CD8-positive, alpha-beta memory T cell (primary cell): Measurements from ENCODE around the gene BMPR1B. TPM values are rescaled to one million over a fixed set of nuclear protein-coding genes. Genes with fewer than 3 reads are reported as not detected.

Source experiments
- CTCF ChIA-PET: fragments of 350-600 bp; sonication (Branson Sonifier 250); formaldehyde crosslinking; loops from one replicate; lab custom pipeline; 2021; ENCODE audit warnings: antibody characterized with exemption; lab: Charles Lee
- POLR2A ChIA-PET: fragments of 350-600 bp; sonication (Branson Sonifier 250); formaldehyde crosslinking; loops from one replicate; lab custom pipeline; 2021; ENCODE audit warnings: antibody characterized with exemption; lab: Charles Lee
- DNase-seq, 5 donors: peaks; one replicate each; pipeline versions ENCODE4 v3.0.0 to v3.0.0-alpha.2; 2020 to 2022; ENCODE audit warnings: mixed read lengths in 1 of 5
- H3K27ac ChIP-seq: one replicate; pipeline ENCODE4 v1.7.0; 2013; ENCODE audit warnings: low read depth, mild to moderate bottlenecking, low read length, moderate library complexity
- H3K27me3 ChIP-seq: 2 replicates; pipeline ENCODE4 v1.7.0; 2013; ENCODE audit warnings: low read length, mild to moderate bottlenecking; ENCODE audit not compliant: insufficient read depth, poor library complexity, severe bottlenecking
- H3K36me3 ChIP-seq: 2 replicates; pipeline ENCODE4 v1.7.0; 2013; ENCODE audit warnings: mild to moderate bottlenecking, low read length, moderate library complexity; ENCODE audit not compliant: insufficient read depth
- H3K4me1 ChIP-seq: 2 replicates; pipeline ENCODE4 v1.7.0; 2013; ENCODE audit warnings: mild to moderate bottlenecking, low read length, moderate library complexity; ENCODE audit not compliant: insufficient read depth
- H3K4me3 ChIP-seq: 2 replicates; pipeline ENCODE4 v1.7.0; 2013; ENCODE audit warnings: mild to moderate bottlenecking, low read length
- H3K9me3 ChIP-seq: 2 replicates; pipeline ENCODE4 v1.7.0; 2013; ENCODE audit warnings: mild to moderate bottlenecking, low read length
- H3K27ac Mint-ChIP-seq, 8 donors: one replicate each; pipeline ENCODE4 v1.8.0; 2020 to 2021; ENCODE audit warnings: mixed read lengths in 8 of 8, mild to moderate bottlenecking in 6 of 8, inconsistent platforms in 3 of 8, moderate library complexity in 3 of 8
- H3K27me3 Mint-ChIP-seq, 2 donors: one replicate each; pipeline ENCODE4 v1.8.0; 2020 to 2021; ENCODE audit warnings: mixed read lengths in 2 of 2, mild to moderate bottlenecking in 1 of 2, moderate library complexity in 1 of 2
- H3K36me3 Mint-ChIP-seq, 3 donors: one replicate each; pipeline ENCODE4 v1.8.0; 2020 to 2021; ENCODE audit warnings: mixed read lengths in 3 of 3, inconsistent platforms in 1 of 3, mild to moderate bottlenecking in 1 of 3
- H3K4me1 Mint-ChIP-seq, 3 donors: one replicate each; pipeline ENCODE4 v1.8.0; 2020 to 2021; ENCODE audit warnings: mixed read lengths in 3 of 3, inconsistent platforms in 1 of 3, mild to moderate bottlenecking in 1 of 3
- H3K4me3 Mint-ChIP-seq, 7 donors: one replicate each; pipeline ENCODE4 v1.8.0; 2020 to 2021; ENCODE audit warnings: mixed read lengths in 7 of 7, mild to moderate bottlenecking in 6 of 7, moderate library complexity in 4 of 7, inconsistent platforms in 2 of 7
- H3K9me3 Mint-ChIP-seq, 5 donors: one replicate each; pipeline ENCODE4 v1.8.0; 2020 to 2022; ENCODE audit warnings: mixed read lengths in 5 of 5, mild to moderate bottlenecking in 3 of 5, moderate library complexity in 2 of 5, inconsistent platforms in 1 of 5
- polyA plus RNA-seq: library from polyadenylated mRNA; unstranded; fragments of 300-500 nt; fragmentation: Illumina TruSeq; gene quantifications from one replicate; pipeline ENCODE4 v1.2.3, GENCODE V29; 2021
- total RNA-seq, 2 experiments: library from RNA; stranded (reverse); gene quantifications; one replicate each; pipeline ENCODE4 v1.2.3, GENCODE V29; 2021

Gene BMPR1B
- total and polyA plus RNA-seq, 3 experiments from 2014 or later, result 0.14 TPM; not detected in 2

DNA sequence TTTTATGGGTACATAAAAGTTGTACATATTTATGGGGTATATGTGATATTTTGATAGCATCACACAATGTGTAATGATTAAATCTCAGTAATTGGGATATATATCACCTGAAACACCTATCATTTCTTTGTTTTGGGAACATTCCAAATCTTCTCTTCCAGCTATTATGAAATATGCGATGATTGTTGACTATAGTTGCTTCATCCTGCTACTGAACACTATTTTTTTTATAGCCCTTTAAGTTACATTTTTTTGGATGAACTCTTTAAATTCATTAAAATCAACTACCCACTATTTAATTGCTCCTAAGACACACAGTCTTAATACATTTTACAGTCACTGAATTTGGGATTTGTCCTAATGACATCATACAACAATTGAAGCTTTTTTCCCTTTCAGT is 212.9 kb downstream of the BMPR1B start:
- Histone ChIP-seq H3K27me3 (no peaks in the 10 kb centered on the region), H3K27ac (no peak overlapping the region), H3K4me3 (no peak overlapping the region), H3K36me3 (no peaks in the 10 kb centered on the region), H3K4me1 (no peaks in the 10 kb centered on the region), H3K9me3 (no peaks in the 10 kb centered on the region)
- Mint-ChIP-seq H3K36me3 (no peaks in the 10 kb centered on the region), H3K27me3 (no peaks in the 10 kb centered on the region), H3K9me3 (peaks cover 0 to 4% (median 0%) of the 10 kb centered on the region in 5 donors), H3K4me1 (no peaks in the 10 kb centered on the region), H3K4me3 (no peak overlapping the region), H3K27ac (no peak overlapping the region)
- DNase-seq, result no peak
- ChIA-PET POLR2A (no interaction called here), CTCF (no interaction called here)

DNA sequence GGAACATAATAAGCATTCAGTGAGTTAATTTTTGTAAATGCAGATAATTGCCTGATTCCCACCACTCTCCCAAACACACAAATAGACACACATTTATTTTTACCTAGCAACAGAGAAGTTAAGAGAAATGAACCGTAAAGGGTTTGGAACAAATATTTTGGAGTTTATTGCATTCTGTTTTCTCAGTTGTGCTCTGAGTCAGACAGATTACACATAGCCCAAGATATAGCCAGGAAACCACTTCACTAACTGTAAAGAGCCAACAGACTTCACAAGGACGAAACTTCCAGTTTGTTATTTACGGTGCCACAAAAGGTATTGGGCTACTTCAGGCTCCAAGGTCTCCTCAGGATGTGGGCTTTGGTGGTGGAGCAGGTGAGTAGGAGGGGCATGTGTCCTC is 217.0 kb downstream of the BMPR1B start:
- H3K9me3 Mint-ChIP-seq, result peaks cover 0 to 6% (median 2%) of the 10 kb centered on the region in 5 donors
- H3K9me3 ChIP-seq, result no peaks in the 10 kb centered on the region
- CTCF ChIA-PET, result no interaction called here
- no peak overlapping the region for H3K4me3 Mint-ChIP-seq
- no peaks in the 10 kb centered on the region for H3K4me1 Mint-ChIP-seq
- no peak overlapping the region for H3K4me3 ChIP-seq
- H3K27ac Mint-ChIP-seq, result no peak overlapping the region
- no peak overlapping the region for H3K27ac ChIP-seq
- POLR2A ChIA-PET, result no interaction called here
- H3K36me3 Mint-ChIP-seq, result no peaks in the 10 kb centered on the region
- no peaks in the 10 kb centered on the region for H3K27me3 ChIP-seq
- no peaks in the 10 kb centered on the region for H3K27me3 Mint-ChIP-seq
- no peak for DNase-seq
- no peaks in the 10 kb centered on the region for H3K36me3 ChIP-seq
- no peaks in the 10 kb centered on the region for H3K4me1 ChIP-seq

DNA sequence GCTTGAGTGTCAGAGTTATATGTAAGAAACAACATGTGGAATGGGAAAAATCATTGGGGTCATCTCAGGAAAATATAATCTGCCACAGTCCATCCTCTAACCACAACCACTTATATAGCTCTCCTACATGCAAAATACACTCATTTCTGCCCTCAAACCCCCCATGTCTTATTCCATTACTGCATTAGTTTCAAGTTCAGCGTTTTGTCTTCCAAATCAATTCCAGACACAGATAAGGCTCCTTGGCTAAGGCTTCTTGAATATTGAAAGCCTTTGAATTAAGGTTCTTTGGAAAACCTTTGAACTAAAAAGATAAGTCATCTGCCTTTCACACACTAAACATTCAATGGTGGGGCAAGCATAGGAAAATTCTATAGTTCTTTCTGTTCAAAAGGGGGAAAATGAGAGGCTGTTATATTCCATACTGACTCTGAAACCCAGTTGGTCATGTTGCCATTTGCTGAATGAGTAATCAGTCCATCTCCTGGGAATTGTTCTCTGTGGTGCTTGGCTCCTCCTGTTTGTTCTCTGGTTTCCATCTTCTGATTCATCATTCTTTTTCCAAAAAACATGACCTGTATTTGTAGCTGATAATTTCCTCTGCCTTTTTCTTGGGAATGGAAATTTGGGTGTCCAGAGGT is 218.7 kb downstream of the BMPR1B start:
- Mint-ChIP-seq H3K4me3 (no peak overlapping the region), H3K36me3 (no peaks in the 10 kb centered on the region), H3K4me1 (no peaks in the 10 kb centered on the region), H3K9me3 (peaks cover 0 to 5% (median 3%) of the 10 kb centered on the region in 5 donors), H3K27me3 (no peaks in the 10 kb centered on the region), H3K27ac (no peak overlapping the region)
- Histone ChIP-seq H3K4me3 (no peak overlapping the region), H3K27ac (no peak overlapping the region), H3K27me3 (no peaks in the 10 kb centered on the region), H3K9me3 (no peaks in the 10 kb centered on the region), H3K36me3 (no peaks in the 10 kb centered on the region), H3K4me1 (no peaks in the 10 kb centered on the region)
- ChIA-PET POLR2A (no interaction called here), CTCF (no interaction called here)
- no peak for DNase-seq

DNA sequence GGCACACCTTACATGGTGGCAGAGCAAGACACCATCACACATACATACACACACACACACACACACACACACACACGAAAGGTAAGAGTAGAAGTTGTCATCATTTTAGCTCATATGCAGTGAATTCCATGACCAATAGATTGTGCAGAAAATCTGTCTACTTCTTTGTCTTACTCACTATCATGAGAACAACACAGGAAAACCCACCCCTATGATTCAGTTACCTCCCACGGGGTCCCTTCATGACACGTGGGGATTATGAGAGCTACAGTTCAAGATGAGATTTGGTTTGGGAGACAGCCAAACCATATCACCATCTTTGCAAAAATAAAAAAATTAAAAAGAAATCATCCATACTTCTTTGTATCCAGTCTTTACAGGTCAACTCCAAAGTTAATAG is 221.1 kb downstream of the BMPR1B start:
- Histone ChIP-seq H3K4me1 (no peaks in the 10 kb centered on the region), H3K4me3 (no peak overlapping the region), H3K36me3 (no peaks in the 10 kb centered on the region), H3K27ac (no peak overlapping the region), H3K27me3 (no peaks in the 10 kb centered on the region), H3K9me3 (no peaks in the 10 kb centered on the region)
- Mint-ChIP-seq H3K9me3 (peaks cover 0 to 4% (median 3%) of the 10 kb centered on the region in 5 donors), H3K4me1 (no peaks in the 10 kb centered on the region), H3K4me3 (no peak overlapping the region), H3K27ac (no peak overlapping the region), H3K36me3 (no peaks in the 10 kb centered on the region), H3K27me3 (no peaks in the 10 kb centered on the region)
- ChIA-PET POLR2A (no interaction called here), CTCF (no interaction called here)
- no peak for DNase-seq

DNA sequence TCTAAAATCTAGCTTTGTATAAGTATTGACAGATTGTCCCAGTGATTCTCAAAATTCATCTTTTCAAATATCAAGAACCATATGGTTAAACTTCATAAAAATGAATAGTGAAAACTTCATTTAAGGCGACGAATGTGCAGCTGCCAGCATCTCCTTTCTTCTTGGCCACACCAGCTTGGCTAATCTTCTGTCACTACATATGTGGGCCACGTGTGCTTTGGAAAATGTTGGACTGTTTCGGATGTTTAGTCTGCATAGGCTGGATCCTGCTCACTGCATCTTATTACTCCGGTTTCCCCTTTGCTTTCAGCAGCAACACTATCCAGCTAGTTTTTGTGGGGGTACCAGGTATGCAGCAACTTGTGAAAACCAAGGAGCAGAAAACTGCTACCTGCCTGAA is 221.9 kb downstream of the BMPR1B start:
- Mint-ChIP-seq H3K27ac (no peak overlapping the region), H3K4me1 (no peaks in the 10 kb centered on the region)
- CTCF ChIA-PET, result no interaction called here

DNA sequence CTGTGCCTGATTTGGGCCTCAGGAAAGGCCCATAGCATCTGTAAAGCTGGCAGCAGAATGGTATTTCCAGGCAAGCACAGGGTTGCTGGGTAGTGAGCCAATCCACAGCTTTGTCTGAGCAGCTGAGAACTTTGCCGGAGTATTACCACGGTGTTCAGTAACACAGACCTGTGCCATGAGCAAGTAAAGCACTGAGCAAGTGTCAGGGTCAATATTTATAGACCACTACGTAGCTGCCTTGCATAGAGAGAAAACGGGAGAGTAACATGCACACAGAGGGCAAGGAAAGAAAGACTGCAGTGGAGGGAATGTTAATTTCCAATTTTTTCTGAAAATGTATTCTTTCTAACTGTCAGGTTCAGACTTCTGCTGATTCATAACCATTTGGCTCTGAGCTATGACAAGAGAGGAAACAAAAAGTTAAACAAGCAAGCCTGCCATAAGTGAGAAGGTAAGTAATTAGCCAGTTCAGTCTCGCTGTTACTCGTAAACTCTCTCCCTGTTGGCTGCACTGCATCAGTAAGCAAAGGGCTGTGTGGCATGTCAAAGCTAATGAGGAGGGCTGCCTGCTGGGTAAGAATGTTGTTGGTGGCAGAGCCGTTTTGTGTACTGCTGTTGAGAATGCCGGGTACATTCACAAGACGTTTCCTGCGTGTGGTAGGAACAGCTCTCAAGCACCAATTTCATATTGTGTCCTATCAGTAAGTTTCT is 238.1 kb downstream of the BMPR1B start:
- no peak overlapping the region for H3K4me3 ChIP-seq
- Mint-ChIP-seq H3K4me1 (peaks cover 0 to 10% (median 3%) of the 10 kb centered on the region in 3 donors), H3K27me3 (peaks cover 0 to 1% of the 10 kb centered on the region in 2 donors), H3K9me3 (peaks cover 0 to 3% (median 0%) of the 10 kb centered on the region in 5 donors), H3K27ac (peak overlapping the region in 3 of 8 donors; percentile 19 to 73 (median 28)), H3K36me3 (no peaks in the 10 kb centered on the region), H3K4me3 (peak overlapping the region in 3 of 7 donors; percentile 6 to 39 (median 29))
- H3K27ac ChIP-seq, result no peak overlapping the region
- H3K4me1 ChIP-seq, result no peaks in the 10 kb centered on the region
- ChIA-PET CTCF (interaction anchor here (0.8 kb wide), 1 partner anchor 25 kb away, joined by 3 read pairs; no protein-coding TSS in a partner anchor), POLR2A (no interaction called here)
- no peaks in the 10 kb centered on the region for H3K27me3 ChIP-seq
- H3K9me3 ChIP-seq, result no peaks in the 10 kb centered on the region
- no peak for DNase-seq
- H3K36me3 ChIP-seq, result no peaks in the 10 kb centered on the region

More for the DNA sequence above, 221.9 kb downstream of the BMPR1B start:
- no peaks in the 10 kb centered on the region for H3K27me3 Mint-ChIP-seq
- no peak overlapping the region for H3K4me3 Mint-ChIP-seq
- no peaks in the 10 kb centered on the region for H3K27me3 ChIP-seq
- no peaks in the 10 kb centered on the region for H3K9me3 ChIP-seq
- no peak for DNase-seq
- no peaks in the 10 kb centered on the region for H3K4me1 ChIP-seq
- no peak overlapping the region for H3K27ac ChIP-seq
- no peaks in the 10 kb centered on the region for H3K36me3 ChIP-seq
- no peak overlapping the region for H3K4me3 ChIP-seq
- H3K9me3 Mint-ChIP-seq, result peaks cover 0 to 4% (median 3%) of the 10 kb centered on the region in 5 donors
- POLR2A ChIA-PET, result no interaction called here
- no peaks in the 10 kb centered on the region for H3K36me3 Mint-ChIP-seq

DNA sequence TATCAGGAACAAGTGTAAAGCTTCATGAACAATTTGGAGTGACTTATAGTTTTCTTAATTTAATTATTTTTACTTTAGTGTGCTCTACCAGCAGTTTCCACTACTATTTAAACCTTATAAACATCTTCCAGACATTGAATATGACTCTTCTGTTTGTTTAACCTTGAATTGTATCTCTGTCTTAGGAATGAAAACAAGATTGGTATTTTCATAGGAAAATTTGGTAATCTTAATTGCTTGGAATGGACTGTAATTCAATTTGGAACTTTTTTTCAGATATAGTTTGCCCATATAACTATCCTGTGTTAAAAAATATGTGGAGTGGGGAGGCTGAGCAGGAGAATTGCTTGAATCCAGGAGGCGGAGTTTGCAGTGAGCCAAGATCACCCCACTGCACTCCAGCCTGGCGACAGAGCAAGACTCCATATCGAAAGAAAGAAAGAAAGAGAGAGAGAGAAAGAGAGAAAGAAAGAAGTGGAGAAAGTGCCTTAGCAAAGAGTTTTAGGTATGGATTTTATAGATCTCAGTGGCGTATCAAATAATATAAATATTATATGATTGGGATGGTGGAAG is 242.4 kb downstream of the BMPR1B start:
- no peaks in the 10 kb centered on the region for H3K36me3 ChIP-seq
- H3K4me3 ChIP-seq, result no peak overlapping the region
- no peaks in the 10 kb centered on the region for H3K27me3 ChIP-seq
- no peaks in the 10 kb centered on the region for H3K9me3 ChIP-seq
- H3K4me1 ChIP-seq, result no peaks in the 10 kb centered on the region
- no peaks in the 10 kb centered on the region for H3K36me3 Mint-ChIP-seq
- CTCF ChIA-PET, result no interaction called here
- H3K27ac ChIP-seq, result no peak overlapping the region
- peaks cover 0 to 1% of the 10 kb centered on the region in 2 donors for H3K27me3 Mint-ChIP-seq
- H3K4me1 Mint-ChIP-seq, result peaks cover 0 to 10% (median 3%) of the 10 kb centered on the region in 3 donors
- peaks cover 0 to 4% (median 0%) of the 10 kb centered on the region in 5 donors for H3K9me3 Mint-ChIP-seq
- POLR2A ChIA-PET, result no interaction called here
- DNase-seq, result no peak
- H3K27ac Mint-ChIP-seq, result no peak overlapping the region
- no peak overlapping the region for H3K4me3 Mint-ChIP-seq

DNA sequence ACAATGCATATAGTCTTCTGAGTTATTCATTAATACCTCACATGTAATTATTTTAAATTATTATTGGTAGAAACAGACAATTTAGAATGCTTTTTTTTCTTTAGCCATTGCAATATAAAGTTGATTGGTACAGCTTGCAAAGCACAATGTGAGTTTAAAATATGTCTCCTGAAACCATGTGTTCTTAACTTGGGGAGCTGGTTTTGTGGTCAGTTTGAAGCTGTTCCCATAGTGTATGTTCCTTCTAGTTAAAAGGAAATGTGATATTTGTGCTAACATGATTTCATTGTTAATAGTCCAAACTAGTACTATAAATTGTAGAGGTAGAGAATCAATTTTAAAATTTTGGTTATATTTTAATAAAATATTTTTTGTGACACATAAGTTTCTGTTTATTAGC is 247.2 kb downstream of the BMPR1B start:
- Histone ChIP-seq H3K4me3 (no peak overlapping the region), H3K27me3 (no peaks in the 10 kb centered on the region), H3K4me1 (no peaks in the 10 kb centered on the region), H3K27ac (no peak overlapping the region), H3K36me3 (no peaks in the 10 kb centered on the region), H3K9me3 (no peaks in the 10 kb centered on the region)
- POLR2A ChIA-PET, result no interaction called here
- H3K36me3 Mint-ChIP-seq, result no peaks in the 10 kb centered on the region
- H3K27me3 Mint-ChIP-seq, result peaks cover 0 to 1% of the 10 kb centered on the region in 2 donors
- CTCF ChIA-PET, result no interaction called here
- no peaks in the 10 kb centered on the region for H3K4me1 Mint-ChIP-seq
- no peak for DNase-seq
- H3K27ac Mint-ChIP-seq, result no peak overlapping the region
- H3K9me3 Mint-ChIP-seq, result peaks cover 0 to 7% (median 0%) of the 10 kb centered on the region in 5 donors
- H3K4me3 Mint-ChIP-seq, result no peak overlapping the region
